Retina (tissue), 1 donor: ENCODE results near the gene SPEG.
A peak's percentile ranks its signal among the peaks of the same experiment; 100 is the strongest.

Experiments
- DNase-seq: peaks from one replicate; pipeline ENCODE4 v3.0.0-alpha.2; 2016

The SPEG gene

GRCh38 chr2:219498280-219499057 is 63.8 kb downstream of the SPEG start, which contains the start of gene GMPPA:
GMPPA (plus strand) TSS chr2:219498891; CDS start chr2:219499976, 1,085 bp downstream.
- peak; percentile 93 for DNase-seq

DNA sequence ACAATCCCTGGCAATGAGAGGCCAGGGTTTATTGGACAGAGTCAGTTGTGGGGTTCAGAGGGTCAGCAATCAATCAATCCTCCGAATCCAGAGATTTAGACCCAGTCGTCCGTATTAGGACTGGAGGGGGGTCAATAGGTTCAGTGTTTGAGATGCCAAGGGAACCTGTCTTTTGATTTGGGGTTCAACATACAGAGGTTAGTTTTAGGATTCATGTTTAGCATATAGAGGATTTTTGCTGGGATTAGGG is 64.3 kb downstream of the SPEG start:
- no peak for DNase-seq

GRCh38 chr2:219499555-219499954 is 64.9 kb downstream of the SPEG start:
- DNase-seq = no peak

- DNase-seq = no peak
Measured at GRCh38 chr2:219500135-219500534, 65.5 kb downstream of the SPEG start.

DNA sequence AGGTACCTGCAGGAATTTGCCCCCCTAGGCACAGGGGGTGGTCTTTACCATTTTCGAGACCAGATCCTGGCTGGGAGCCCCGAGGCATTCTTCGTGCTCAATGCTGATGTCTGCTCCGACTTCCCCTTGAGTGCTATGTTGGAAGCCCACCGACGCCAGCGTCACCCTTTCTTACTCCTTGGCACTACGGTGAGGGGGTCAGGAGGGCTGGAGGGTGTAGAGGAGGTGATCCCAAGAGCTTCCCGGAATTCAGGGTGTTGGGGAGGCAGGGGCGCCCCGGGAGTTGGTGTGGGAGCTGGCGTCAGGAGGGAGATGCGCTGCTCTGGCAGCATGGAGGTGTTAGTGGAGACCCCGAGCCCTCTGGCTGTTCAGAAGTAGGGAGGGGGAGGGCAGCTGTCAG is 67.2 kb downstream of the SPEG start:
- DNase-seq = no peak

DNA sequence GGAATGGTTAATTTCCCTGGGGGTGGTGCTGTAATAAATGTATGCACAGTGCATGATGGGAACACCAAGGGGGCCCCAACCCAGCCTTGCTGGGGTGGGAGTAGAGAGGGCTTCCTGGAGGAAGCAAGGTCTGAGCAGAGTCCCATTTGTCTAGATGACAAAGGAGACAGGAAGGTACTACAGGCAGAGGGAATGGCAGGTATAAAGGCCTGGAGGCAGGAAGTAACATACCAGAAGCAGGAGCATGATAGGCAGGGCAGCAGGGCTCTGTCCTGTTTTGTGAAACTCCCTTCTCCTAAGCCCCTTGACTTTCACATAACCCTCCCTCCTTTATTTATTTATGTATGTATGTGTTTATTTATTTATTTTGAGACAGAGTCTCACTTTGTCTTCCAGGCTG is 68.0 kb downstream of the SPEG start:
- no peak for DNase-seq

DNA sequence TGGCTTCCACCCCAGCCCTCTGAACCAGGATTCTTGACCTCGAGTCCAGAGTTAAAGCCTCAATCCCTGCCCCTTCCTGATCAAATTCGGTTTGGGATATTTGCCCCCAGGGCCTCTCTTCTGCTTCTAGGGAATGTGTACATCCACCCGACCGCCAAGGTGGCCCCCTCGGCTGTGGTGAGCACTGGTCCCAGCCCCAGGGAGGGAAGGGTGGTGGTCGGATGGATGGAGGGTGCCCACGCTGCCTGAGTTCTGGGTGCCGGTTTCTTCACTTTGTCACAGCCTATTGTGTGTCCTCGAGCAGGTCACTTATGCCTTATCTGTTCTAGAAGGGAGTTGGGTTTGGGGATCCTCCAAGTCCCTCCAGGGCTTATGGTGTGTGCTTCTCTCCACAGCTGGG is 70.9 kb downstream of the SPEG start:
- DNase-seq = no peak

- no peak for DNase-seq
Measured at GRCh38 chr2:219506153-219506801, 71.6 kb downstream of the SPEG start.

DNA sequence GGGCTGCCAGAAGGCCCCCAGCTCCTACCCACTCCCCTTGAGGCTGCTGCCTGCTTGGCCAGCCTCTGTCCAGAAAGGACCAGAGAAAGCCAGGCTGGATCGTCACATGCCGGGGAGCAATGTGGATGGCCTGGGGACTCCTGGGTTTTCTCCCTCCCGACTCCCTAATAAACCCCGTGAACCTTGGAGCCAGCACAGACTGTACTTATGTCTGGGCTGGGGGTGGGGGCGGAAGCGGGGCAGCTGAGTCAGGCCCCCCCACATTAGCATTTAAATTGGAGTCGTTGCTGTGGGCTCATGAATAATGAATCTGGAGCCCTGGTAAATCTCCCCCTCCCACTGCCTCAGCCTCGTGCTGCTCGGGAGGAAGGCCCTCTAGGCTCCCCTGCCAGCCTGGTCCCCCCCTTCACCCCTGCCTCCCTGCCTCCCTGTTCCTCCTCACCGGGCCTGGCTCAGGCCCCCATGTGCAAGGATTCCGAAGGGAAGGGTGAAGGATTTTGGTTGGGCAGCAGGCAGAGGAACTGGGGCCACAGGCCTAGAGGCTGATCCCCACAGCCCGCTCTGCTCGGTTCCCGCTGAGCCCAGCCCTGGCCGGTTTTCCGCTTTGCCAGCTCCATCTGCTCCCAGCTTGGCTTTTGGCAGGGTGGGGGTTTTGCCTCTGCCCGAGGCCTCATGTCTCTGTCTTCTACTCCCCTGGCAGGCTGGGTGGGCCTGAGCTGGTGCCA is 72.3 kb downstream of the SPEG start:
- peak; percentile 65 for DNase-seq

- no peak for DNase-seq
Measured at GRCh38 chr2:219507581-219508443, 73.2 kb downstream of the SPEG start.

GRCh38 chr2:219508444-219508734 is 73.7 kb downstream of the SPEG start:
- DNase-seq = no peak

DNA sequence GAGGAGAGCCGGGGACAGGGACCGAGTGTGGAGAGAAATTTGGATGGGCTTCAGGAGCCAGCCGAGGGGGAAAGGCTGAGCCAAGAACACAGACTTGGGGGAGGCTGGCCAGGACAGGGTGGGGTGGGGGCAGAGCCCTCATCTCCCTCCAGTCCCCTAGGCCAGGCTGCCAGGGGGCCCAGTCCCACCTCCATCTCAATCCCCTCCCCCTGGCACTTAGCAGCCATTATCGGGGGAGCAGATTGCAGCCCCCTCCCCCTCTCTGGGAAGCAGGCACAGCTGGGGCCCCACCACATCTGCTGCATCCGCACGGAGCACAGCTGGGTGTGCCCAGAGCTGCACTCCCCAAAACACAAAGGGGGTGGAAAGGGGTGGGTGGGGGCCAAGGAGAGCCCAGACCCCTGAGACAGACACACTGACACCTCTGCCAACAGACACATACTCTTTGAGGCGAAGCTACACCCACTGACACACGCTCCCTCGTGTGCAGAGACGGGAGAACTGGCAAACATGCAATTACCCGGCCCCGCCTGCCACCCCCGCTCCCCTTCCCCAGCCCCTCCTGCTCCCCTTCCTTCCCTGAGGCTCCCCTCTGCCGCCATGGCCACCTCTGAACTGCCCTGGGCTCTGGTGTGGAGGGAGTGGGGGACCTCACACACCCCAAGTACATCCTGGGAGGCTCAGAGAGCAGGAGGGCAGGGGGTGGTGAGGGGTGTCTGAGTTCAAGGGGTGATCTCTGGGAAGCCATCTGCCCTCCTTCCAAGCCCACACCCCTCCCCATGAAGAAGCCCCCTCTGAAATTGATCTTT is 74.5 kb downstream of the SPEG start:
- no peak for DNase-seq

- peak; percentile 84 for DNase-seq
Measured at GRCh38 chr2:219509780-219510511, 75.3 kb downstream of the SPEG start.

DNA sequence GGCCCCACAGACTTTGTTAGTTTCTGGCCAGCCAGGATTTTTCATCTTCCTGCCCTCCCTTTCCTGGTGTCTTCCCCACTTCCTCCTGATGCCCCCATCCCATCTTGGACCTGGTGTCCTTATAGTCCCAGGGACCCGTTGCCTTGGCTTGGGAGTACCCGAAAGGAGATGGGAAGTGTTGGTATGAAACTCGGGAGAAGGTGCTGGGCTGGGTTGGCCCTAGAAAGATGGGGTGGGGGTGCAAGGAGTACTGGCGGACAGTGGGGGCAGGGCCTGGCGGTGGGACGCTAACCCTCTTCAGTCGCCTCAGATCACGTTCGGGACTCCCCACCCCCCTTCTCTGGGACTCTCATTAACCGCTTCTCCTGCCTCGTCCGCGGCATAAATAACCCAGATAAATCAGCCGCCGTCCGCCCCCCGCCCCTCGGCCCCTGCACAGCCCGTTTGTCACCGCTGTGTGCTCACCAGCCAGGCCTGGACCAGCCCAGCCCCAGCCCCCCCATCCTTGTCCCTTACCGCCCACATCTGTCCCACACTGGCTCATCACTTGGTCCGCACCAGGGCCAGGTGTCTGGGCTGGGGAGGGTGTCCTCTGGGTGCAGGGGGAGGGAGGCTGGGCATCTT is 76.0 kb downstream of the SPEG start:
- DNase-seq = no peak

GRCh38 chr2:219511547-219512325 is 77.1 kb downstream of the SPEG start:
- DNase-seq = peak; percentile 58

DNA sequence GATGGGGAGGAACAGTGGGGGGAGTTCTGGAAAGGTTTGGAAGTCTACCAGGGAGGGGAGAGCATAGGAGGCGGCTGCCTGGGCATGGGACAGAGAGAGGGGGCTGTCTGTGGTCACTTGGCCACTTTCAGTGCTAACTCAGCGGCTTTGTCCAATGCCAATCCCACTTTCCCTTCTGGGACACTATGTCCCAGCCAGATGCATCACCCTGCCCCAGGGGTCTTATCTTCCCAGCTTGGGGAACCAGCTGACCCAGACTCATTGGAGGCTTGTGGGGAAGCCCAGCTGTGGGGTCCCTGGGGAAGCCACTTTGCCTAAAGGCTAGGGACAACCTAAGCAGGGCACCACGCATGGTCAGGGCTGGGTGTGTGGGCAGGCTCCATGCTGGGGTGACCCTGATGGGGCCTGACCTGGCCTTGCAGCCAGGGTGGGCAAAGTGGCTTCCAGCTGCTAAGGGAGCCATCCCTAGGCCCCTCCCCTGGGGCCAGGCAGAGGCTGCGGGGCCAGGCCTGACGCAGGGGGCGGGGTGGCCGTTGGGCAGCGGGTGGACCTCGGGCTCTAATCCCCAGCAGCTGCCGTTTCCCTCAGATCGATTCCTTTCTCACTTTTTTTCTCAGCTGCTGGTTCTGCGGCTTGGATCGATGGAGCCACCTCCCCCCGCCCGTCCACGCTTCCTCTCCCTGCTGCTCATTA is 78.0 kb downstream of the SPEG start:
- peak; percentile 87 for DNase-seq

GRCh38 chr2:219513787-219514186 is 79.1 kb downstream of the SPEG start:
- no peak for DNase-seq

- DNase-seq = peak; percentile 86
Measured at GRCh38 chr2:219514196-219514761, 79.6 kb downstream of the SPEG start, which contains the start of gene ASIC4. ASIC4 (plus strand) TSS chr2:219514482; CDS start chr2:219514725, 243 bp downstream.

GRCh38 chr2:219514836-219515235 is 80.2 kb downstream of the SPEG start:
- DNase-seq = peak; percentile 46
